Measurements from ENCODE around the gene MYBL2.

MYBL2 gene

GRCh38 chr20:43761386-43762340, 94.7 kb downstream of the MYBL2 start:
- no peak for FAIRE-seq
- DNase-seq (ENCODE audit: insufficient read length), result no peak
- TF ChIP-seq TAF1 (IDR thresholded peaks at IDR 0.05; ENCODE audit: borderline replicate concordance, low read depth, low read length) (no peak), POLR2AphosphoS5 (IDR thresholded peaks at IDR 0.05; ENCODE audit: low read depth, low read length) (no peak), POLR2A (IDR thresholded peaks at IDR 0.05; ENCODE audit: low read depth, low read length) (no peak)

- DNase-seq (ENCODE audit: insufficient read length) (no peak), FAIRE-seq (no peak)
- no peak for TF ChIP-seq POLR2A (IDR thresholded peaks at IDR 0.05; ENCODE audit: low read depth, low read length)
- TF ChIP-seq POLR2AphosphoS5 (IDR thresholded peaks at IDR 0.05; ENCODE audit: low read depth, low read length), result no peak
- TF ChIP-seq TAF1 (IDR thresholded peaks at IDR 0.05; ENCODE audit: borderline replicate concordance, low read depth, low read length), result no peak
These were observed 96.0 kb downstream of the MYBL2 start for GRCh38 chr20:43762911-43763310.

GRCh38 chr20:43765916-43766315, 99.0 kb downstream of the MYBL2 start:
- TF ChIP-seq POLR2AphosphoS5 (IDR thresholded peaks at IDR 0.05; ENCODE audit: low read depth, low read length), result no peak
- no peak for TF ChIP-seq POLR2A (IDR thresholded peaks at IDR 0.05; ENCODE audit: low read depth, low read length)
- no peak for TF ChIP-seq TAF1 (IDR thresholded peaks at IDR 0.05; ENCODE audit: borderline replicate concordance, low read depth, low read length)
- FAIRE-seq (no peak), DNase-seq (ENCODE audit: insufficient read length) (no peak)

All from GM12892 (cell line).